ENCODE results near the gene FGFR3. TPM values are rescaled to one million over a fixed set of nuclear protein-coding genes. Genes with fewer than 3 reads are reported as not detected.

FGFR3 gene
- total RNA-seq, 1 donor from 2014 or later: 11.3 TPM

- peaks cover 16% of the 10 kb centered on the region for H3K27me3 Mint-ChIP-seq (ENCODE audit: unreplicated experiment)
- H3K4me3 Mint-ChIP-seq (ENCODE audit: unreplicated experiment): peak overlapping the region; percentile 59
- H3K4me1 Mint-ChIP-seq (ENCODE audit: low read depth, unreplicated experiment): no peaks in the 10 kb centered on the region
- peaks cover 4% of the 10 kb centered on the region for H3K9me3 Mint-ChIP-seq (ENCODE audit: unreplicated experiment)
- no peak overlapping the region for H3K27ac Mint-ChIP-seq (ENCODE audit: unreplicated experiment)
- TF ChIP-seq CTCF (IDR thresholded peaks at IDR 0.05; ENCODE audit: partially characterized antibody, unreplicated experiment): no peak
- H3K36me3 Mint-ChIP-seq (ENCODE audit: unreplicated experiment): no peaks in the 10 kb centered on the region
- DNase-seq: no peak
These were observed 2.5 kb downstream of the FGFR3 start for GRCh38 chr4:1795299-1796195.

GRCh38 chr4:1796486-1797204 is 3.6 kb downstream of the FGFR3 start:
- DNase-seq: no peak
- TF ChIP-seq CTCF (IDR thresholded peaks at IDR 0.05; ENCODE audit: partially characterized antibody, unreplicated experiment): no peak
- Mint-ChIP-seq H3K4me1 (ENCODE audit: low read depth, unreplicated experiment) (no peaks in the 10 kb centered on the region), H3K36me3 (ENCODE audit: unreplicated experiment) (no peaks in the 10 kb centered on the region), H3K9me3 (ENCODE audit: unreplicated experiment) (peaks cover 2% of the 10 kb centered on the region), H3K27ac (ENCODE audit: unreplicated experiment) (no peak overlapping the region), H3K27me3 (ENCODE audit: unreplicated experiment) (peaks cover 12% of the 10 kb centered on the region), H3K4me3 (ENCODE audit: unreplicated experiment) (no peak overlapping the region)

GRCh38 chr4:1797298-1797860 is 4.3 kb downstream of the FGFR3 start:
- Mint-ChIP-seq H3K27me3 (ENCODE audit: unreplicated experiment) (peaks cover 10% of the 10 kb centered on the region), H3K9me3 (ENCODE audit: unreplicated experiment) (peaks cover 2% of the 10 kb centered on the region), H3K4me3 (ENCODE audit: unreplicated experiment) (no peak overlapping the region), H3K27ac (ENCODE audit: unreplicated experiment) (no peak overlapping the region), H3K4me1 (ENCODE audit: low read depth, unreplicated experiment) (no peaks in the 10 kb centered on the region), H3K36me3 (ENCODE audit: unreplicated experiment) (no peaks in the 10 kb centered on the region)
- no peak for TF ChIP-seq CTCF (IDR thresholded peaks at IDR 0.05; ENCODE audit: partially characterized antibody, unreplicated experiment)
- DNase-seq: no peak

GRCh38 chr4:1797861-1798579 is 4.9 kb downstream of the FGFR3 start:
- Mint-ChIP-seq H3K36me3 (ENCODE audit: unreplicated experiment) (no peaks in the 10 kb centered on the region), H3K27me3 (ENCODE audit: unreplicated experiment) (peaks cover 11% of the 10 kb centered on the region), H3K9me3 (ENCODE audit: unreplicated experiment) (peaks cover 4% of the 10 kb centered on the region), H3K4me3 (ENCODE audit: unreplicated experiment) (no peak overlapping the region), H3K4me1 (ENCODE audit: low read depth, unreplicated experiment) (no peaks in the 10 kb centered on the region), H3K27ac (ENCODE audit: unreplicated experiment) (no peak overlapping the region)
- no peak for TF ChIP-seq CTCF (IDR thresholded peaks at IDR 0.05; ENCODE audit: partially characterized antibody, unreplicated experiment)
- DNase-seq: no peak
